NB4 (cell line): Measurements from ENCODE around the gene OR7G1.

Experiments
- CTCF ChIP-seq: IDR thresholded peaks from one replicate; pipeline ENCODE4 v1.5.1; 2012; ENCODE audit warnings: low read depth, low read length
- MAX ChIP-seq: IDR thresholded peaks from 2 replicates; pipeline ENCODE4 v1.6.1; 2011; ENCODE audit warnings: low read depth, low read length
- MYC ChIP-seq: IDR thresholded peaks from 2 replicates; pipeline ENCODE4 v1.6.1; 2011; ENCODE audit warnings: low read depth, low read length
- POLR2A ChIP-seq: IDR thresholded peaks from 2 replicates; pipeline ENCODE4 v1.6.1; 2011; ENCODE audit warnings: mild to moderate bottlenecking; ENCODE audit not compliant: insufficient read length; ENCODE audit errors: extremely low read depth

GRCh38 chr19:9132422-9132821 lies 16.9 kb upstream of the OR7G1 start:
- TF ChIP-seq CTCF (no peak), POLR2A (no peak), MAX (no peak), MYC (no peak)
